HG02610 (cell line): ENCODE results near the gene SLC16A10.
"Not testable (repeated sequence)": the region's sequence is repeated elsewhere in the genome, so short reads cannot be mapped to it uniquely, and the experiment has no call there.

ENCODE experiments used
- ATAC-seq: cut with Tn5 transposase; IDR thresholded peaks from one replicate; pipeline ENCODE4 v1.9.1; 2021; ENCODE audit warnings: mild to moderate bottlenecking, moderate library complexity; ENCODE audit not compliant: unreplicated experiment

SLC16A10 gene

DNA sequence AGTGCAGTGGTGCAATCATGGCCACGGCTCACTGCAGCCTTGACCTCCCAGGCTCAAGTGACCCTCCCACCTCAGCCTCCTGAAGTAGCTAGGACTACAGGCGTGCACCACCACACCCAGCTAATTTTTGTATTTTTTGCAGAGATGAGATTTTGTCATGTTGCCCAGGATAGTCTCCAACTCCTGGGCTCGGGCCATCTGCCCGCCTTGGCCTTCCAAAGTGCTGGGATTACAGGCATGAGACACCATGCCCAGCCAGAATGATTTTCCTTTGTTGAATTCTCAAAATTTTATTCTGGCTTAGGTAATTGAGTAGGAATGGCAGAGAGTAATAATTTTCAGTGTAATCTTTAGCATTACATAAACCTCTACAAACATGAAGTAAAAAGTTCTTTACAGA, 37.1 kb downstream of the SLC16A10 start:
- no peak for ATAC-seq

DNA sequence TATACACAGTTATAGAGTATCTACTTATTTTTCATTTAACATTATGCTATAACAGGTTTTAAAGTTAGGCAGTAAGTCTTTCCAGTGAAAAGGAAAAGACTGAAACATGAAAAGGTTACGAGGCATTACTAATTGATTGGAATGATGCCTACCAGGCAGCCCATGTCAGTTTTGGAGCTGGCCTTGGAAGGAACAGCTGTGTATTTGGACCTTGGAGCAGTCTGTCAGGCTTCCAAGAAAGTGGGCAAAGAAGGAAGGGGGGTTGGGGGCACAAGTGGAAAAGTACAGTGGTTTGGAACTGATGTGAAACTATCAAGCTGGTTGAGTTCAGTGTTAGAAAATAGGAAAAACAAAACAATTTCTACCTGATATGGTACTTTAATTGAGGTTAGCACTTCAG, 41.7 kb downstream of the SLC16A10 start:
- ATAC-seq: no peak

DNA sequence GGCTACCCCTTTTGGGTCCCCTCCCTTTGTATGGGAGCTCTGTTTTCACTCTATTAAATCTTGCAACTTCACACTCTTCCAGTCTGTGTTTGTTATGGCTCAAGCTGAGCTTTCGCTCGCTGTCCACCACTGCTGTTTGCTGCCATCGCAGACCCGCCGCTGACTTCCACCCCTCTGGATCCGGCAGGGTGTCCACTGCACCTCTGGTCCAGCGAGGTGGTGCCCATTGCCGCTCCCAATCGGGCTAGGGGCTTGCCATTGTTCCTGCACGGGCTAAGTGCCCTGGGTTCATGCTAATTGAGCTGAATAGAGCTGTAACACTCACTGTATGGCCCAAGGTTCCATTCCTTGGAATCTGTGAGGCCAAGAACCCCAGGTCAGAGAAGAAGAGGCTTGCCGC, 43.7 kb downstream of the SLC16A10 start:
- ATAC-seq: not testable (repeated sequence)

DNA sequence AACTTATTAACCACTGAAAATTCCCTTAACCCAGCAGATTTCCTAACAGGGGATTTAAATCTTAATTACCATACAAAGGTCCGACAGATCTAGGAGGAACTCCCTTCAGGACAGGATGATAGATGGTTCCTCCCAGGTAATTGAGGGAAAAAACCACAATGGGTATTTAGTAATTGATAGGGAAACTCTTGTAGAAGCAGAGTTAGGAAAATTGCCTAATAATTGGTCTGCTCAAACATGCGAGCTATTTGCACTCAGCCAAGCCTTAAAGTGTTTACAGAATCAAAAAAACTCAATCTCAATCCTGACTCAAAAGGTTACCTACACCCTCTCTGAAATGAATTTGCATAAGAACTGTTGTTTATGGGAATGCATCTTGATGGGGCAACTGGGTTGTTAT, 45.4 kb downstream of the SLC16A10 start:
- ATAC-seq: not testable (repeated sequence)

DNA sequence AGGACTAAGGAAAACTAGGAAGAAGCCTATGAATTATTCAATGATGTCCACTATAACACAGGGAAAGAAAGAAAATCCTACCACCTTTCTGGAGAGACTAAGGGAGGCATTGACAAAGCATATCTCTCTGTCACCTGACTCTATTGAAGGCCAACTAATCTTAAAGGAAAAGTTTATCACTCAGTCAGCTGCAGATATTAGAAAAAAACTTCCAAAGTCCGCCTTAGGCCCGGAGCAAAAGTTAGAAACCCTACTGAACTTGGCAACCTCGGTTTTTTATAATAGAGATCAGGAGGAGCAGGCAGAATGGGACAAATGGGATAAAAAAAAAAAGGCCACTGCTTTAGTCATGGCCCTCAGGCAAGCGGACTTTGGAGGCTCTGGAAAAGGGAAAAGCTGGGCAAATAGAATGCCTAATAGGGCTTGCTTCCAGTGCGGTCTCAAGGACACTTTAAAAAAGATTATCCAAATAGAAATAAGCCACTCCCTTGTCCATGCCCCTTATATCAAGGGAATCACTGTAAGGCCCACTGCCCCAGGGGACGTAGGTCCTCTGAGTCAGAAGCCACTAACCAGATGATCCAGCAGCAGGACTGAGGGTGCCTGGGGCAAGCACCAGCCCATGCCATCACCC, 47.0 kb downstream of the SLC16A10 start:
- not testable (repeated sequence) for ATAC-seq

DNA sequence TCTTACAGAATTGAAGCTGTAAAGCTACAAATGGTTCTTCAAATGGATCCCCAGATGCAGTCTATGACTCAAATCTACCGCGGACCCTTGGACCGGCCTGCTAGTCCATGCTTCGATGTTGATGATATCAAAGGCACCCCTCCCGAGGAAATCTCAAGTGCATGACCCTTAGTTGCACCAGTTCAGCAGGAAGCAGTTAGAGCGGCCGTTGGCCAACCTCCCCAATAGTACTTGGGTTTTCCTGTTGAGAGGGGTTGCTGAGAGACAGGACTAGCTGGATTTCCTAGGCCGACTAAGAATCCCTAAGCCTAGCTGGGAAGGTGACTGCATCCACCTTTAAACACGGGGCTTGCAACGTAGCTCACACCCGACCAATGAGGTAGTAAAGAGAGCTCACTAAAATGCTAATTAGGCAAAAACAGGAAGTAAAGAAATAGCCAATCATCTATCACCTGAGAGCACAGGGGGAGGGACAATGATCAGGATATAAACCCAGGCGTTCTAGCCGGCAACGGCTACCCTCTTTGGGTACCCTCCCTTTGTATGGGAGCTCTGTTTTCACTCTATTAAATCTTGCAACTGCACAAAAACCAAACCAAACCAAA, 50.3 kb downstream of the SLC16A10 start:
- not testable (repeated sequence) for ATAC-seq

DNA sequence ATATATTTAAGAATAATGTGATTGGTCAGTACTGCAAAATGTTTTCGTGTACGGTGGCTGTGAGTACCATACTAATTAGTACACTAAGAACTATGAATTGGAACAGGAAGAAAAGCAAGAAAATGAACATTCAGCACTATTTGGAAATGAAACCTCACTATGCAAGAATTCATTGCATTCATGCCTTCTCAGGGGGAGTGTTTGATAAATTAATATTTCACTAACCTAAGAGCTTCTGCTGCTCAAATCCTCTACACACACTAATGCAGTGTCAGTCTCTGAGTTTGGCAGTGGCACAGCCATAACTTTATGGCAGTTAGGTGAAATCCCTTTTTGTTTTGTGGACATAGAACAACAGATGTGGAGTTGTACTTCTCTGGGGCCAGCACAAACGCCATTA, 60.1 kb downstream of the SLC16A10 start:
- no peak for ATAC-seq

DNA sequence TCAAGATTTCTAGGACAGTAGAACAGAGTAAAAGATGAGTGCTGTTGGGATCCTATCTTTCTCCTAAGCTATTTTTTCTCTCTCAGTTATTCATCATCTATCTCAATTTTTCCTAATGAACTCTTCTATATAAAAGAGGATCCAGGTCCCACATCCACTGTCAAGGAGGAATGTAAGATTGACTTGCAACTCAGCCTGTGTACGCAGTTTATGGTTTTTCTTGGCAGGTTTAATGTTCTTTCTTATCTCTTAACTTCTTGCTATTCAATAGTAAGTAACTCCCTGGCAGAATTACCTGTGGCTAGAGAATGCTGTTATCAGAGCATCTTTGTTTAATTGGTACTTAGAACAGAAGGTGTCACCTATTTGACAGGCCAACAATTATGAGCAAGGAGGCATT, 60.8 kb downstream of the SLC16A10 start:
- no peak for ATAC-seq

DNA sequence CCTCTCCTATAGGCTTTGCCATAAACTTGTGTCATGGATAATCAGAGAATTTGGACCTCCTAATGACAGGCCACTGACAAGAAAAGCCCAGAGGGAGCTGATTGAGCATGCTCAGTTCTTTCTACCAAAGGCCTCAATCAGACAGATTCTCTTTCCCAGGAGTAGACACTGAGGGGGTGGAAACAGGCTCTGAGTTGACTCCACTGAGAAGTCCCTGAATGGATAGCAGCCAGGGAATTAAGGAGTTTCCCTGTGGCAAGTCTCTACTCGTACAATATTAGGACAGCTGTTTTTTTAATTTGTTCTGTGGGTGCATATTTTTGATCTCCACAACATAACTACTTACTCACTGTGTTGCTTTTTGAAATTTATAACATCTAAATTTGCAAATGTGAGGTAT, 63.3 kb downstream of the SLC16A10 start:
- no peak for ATAC-seq

DNA sequence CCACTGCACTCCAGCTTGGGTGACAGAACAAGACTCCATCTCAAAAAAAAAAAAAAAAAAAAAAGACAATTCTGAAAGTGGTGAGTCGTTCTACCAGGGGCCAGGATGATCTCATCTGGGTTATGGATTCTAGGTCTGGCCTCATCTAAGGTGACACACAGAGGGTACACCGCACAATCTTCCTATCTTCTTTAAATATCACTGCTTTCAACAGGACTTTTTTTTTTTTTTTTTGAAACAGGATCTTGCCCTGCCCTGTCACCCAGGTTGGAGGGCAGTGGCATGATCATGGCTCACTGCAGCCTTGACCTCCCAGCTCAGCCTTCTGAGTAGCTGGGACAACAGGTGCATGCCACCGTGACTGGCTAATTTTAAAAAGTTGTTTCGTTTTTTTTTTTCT, 67.7 kb downstream of the SLC16A10 start:
- no peak for ATAC-seq

DNA sequence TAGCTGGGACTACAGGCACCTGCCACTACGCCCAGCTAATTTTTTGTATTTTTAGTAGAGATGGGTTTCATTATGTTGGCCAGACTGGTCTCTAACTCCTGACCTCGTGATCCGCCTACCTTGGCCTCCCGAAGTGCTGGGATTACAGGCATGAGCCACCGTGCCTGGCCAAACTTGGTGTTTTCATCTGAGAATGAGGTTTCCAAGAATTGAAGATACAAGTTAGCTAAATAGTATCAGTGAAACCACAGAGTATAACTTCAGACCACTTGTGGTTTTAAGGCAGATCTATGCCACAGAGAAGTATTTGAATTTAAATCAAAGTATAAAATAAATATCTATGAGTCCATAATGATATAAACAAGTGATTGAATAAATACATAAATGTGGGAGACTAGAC, 70.1 kb downstream of the SLC16A10 start:
- no peak for ATAC-seq

DNA sequence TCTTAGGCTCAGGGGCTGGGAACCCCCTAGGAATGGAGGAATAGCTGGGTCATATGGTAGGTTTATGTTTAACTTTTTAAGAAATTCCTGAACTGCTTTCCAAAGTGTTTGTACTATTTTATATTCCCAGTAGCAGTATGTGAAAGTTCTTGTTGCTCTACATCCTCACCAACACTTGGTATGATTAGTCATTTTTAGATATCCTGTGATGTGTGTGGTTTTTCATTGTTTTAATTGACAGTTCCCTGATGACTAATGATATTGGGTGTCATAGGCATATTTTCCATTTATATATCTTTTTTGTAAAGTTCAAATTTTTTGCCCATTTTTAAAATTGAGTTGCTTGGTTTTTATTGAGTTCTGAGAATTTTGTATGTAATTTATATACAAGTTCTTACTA, 72.3 kb downstream of the SLC16A10 start:
- ATAC-seq: peak; percentile 72

DNA sequence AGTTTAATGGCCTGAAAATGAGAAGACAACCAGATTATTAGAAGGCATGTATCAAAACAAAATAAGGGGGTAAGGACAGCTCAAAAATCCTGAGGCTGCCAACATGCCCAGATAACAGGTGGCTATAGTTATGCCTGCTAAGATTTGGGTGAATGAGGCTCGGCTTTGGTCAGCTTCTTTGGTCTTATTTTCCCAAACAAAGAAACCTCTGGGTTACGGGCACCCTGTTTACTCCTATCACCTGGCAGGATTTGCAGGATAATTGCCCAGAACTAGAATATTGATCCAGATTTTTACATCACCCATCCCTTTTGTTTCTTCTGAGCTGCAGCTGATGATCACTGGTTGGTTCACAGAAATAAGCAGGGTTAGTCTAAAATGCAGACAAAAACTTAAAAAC, 74.3 kb downstream of the SLC16A10 start:
- no peak for ATAC-seq

DNA sequence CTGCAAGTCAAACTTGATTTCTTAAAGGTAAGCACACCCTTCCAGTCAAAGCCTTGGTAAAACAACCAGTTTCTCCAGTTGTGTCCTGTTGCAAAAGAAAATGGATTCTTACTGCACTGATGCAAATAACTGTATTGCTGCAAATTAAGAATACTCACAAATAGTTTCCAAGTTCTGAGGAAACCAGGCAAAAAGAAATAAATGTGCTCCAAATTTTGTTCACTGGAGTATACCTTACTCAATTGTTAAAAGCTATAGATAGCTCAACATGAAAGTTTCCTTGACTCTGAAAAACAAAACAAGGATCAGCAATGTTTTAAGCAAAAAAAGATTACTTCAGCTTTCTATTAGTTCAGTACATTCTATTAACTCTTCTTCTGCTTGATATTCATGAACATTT, 75.2 kb downstream of the SLC16A10 start:
- ATAC-seq: no peak

DNA sequence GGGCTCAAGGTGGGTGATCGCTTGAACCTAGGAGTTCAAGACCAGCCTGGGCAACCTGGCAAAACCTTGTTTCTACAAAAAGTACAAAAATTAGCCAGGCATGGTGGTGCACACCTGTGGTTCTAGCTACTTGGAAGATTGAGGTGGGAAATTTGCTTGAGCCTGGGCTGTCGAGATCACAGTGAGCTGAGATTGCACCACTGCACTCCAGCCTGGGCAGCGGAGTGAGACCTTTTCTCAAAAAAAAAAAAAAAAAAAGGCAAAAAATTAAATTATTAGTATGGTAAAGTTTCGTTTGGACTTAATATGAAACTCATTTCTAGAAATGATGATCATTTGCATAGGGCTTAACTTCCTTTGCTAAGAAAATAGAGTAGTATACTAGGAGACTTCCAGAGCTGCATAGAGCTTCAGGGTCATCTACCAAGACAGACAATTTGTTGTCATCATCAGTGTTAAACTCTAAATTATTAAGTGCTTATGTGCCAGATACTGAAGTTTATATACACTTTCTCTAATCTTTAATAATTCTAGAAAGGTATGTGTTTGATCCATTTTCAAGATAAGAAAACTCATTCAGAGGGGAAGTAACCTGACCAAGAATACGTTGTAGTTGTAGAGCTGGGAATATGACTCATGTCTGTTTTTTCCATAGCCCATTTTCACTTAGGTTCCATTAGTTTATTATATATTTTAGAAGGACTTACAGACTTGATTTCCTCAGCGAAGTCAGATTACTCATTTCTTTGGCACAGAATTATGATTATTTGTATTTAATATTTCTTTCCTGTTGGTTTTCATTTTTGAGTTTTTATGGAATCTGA, 84.5 kb downstream of the SLC16A10 start:
- peak; percentile 80 for ATAC-seq

DNA sequence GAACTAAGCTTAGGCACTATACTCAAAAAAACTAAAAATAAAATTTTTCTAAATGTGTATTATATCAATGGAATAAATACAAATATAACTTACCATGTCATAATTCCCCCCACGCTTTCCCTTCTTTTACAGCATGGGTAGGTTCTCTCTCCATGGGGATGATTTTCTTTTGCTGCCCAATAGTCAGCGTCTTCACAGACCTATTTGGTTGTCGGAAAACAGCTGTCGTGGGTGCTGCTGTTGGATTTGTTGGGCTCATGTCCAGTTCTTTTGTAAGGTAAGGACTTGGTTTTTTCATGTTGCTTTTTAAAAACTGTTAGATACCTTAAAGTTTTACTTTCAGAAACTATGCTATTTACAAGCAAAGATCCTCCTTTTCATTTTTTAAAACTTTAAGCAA, 85.3 kb downstream of the SLC16A10 start:
- no peak for ATAC-seq

DNA sequence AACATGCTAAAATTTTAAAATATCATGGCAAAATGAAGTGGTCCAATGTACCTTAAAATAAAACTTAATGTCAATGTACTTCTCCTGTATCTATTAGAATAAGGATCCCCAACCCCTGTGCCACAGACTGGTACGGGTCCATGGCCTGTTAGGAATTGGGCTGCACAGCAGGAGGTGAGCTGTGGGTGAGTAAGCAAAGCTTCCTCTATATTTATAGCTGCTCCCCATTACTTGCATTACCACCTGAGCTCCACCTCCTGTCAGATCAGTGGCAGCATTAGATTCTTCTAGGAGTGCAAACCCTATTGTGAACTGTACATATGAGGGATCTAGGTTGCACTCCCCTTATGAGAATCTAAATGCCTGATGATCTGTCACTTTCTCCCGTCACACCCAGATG, 86.0 kb downstream of the SLC16A10 start:
- ATAC-seq: no peak

DNA sequence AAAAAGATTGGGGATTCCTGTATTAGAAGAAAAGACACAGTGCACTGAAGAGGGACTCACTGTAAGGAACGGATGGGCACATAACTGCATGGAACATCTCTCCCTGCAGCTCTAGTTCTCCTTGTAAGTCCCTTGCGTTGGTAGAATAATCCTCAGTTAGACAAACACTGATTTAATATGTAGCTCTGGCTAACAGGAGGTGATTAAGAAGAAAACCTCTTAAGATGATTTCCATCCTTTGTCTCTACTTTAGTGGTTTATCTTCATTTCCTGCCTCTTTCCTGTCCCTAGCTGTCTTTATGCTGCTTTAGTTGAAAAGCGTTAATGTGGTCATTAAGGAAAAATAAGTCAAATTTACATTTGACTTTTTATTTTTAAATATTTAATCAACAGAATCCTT, 86.6 kb downstream of the SLC16A10 start:
- ATAC-seq: no peak

DNA sequence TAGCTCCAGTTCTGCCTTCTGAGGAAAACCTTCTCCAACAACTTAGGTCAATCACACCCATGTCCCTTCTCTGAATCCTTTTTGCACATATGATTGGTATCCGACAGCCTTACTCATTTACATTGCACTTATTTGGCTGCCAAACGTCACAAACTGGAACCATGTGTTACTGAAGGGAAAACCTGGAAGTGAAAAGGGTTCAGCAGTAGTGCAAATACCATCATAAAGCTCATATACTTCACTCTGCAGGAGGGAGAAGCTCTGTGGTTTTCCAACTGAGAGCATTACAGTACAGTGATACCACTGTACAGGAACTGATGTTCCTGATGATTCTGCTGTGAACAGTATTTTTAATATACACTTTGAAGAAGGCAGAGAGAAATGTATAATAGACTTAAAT, 87.8 kb downstream of the SLC16A10 start:
- no peak for ATAC-seq

DNA sequence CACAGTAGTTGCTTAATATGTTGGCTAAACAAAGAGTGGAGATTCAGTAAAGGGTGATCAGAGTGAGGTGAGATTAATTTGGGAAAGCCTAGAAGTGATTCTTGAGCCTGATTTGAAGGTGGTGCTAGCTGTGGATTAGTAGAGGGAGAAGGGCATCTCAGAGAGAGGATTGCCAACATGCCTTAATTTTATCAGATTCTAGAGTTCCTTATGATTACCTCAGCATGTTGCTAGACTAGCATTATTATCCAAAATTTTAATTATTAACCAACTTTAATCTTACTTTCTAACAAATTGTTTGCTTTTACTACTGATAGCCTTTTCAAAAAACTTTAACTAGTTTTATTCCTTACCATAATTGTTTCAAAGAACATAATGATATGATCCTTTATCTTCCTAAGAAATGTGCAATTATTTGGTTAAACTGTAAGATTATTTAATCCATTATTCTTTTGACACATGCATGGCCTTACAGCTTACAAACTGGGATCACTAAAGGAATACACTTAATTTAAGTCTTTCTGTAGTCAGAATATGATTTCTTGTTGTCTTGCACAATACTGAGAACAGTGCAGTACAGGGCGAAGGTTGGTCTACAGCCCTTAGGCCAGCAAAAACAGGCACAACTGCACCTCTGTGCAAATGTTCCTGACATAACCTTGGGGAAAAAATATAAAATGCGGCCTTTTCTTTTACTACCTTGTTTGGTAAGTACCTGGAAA, 88.9 kb downstream of the SLC16A10 start:
- ATAC-seq: no peak

DNA sequence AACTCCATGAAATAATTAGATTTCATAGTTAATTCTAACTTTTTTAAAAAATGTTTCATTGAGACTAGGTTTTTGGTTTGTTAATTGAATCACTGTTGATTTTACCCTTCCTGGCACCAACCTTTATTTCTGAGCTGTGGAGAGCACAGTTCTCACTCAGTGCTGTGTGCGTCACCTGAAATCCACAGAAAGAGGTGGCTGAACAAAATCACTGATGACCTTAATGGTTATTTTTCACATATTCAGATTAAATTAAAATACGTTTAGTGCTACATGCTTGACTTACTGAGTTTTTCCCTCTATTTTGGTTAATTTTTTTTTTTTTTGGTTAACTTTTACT, 89.4 kb downstream of the SLC16A10 start:
- ATAC-seq: no peak

DNA sequence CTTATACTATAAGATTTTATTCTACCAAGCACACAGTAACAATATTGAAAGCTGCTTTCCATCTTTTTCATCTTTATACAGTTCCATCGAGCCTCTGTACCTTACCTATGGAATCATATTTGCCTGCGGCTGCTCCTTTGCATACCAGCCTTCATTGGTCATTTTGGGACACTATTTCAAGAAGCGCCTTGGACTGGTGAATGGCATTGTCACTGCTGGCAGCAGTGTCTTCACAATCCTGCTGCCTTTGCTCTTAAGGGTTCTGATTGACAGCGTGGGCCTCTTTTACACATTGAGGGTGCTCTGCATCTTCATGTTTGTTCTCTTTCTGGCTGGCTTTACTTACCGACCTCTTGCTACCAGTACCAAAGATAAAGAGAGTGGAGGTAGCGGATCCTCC, 89.8 kb downstream of the SLC16A10 start:
- ATAC-seq: no peak
